Activated CD8-positive, alpha-beta memory T cell treated with anti-CD3 and anti-CD28 coated beads, Interleukin-2, amount 50 U/mL, for 24 hours (primary cell): ENCODE data around the gene RASSF1.
"Not testable (repeated sequence)": the region's sequence is repeated elsewhere in the genome, so short reads cannot be mapped to it uniquely, and the experiment has no call there.

Source experiments
- DNase-seq: peaks from one replicate; pipeline ENCODE4 v3.0.0-alpha.2; 2020; ENCODE audit errors: extremely low read depth

Gene RASSF1

DNA sequence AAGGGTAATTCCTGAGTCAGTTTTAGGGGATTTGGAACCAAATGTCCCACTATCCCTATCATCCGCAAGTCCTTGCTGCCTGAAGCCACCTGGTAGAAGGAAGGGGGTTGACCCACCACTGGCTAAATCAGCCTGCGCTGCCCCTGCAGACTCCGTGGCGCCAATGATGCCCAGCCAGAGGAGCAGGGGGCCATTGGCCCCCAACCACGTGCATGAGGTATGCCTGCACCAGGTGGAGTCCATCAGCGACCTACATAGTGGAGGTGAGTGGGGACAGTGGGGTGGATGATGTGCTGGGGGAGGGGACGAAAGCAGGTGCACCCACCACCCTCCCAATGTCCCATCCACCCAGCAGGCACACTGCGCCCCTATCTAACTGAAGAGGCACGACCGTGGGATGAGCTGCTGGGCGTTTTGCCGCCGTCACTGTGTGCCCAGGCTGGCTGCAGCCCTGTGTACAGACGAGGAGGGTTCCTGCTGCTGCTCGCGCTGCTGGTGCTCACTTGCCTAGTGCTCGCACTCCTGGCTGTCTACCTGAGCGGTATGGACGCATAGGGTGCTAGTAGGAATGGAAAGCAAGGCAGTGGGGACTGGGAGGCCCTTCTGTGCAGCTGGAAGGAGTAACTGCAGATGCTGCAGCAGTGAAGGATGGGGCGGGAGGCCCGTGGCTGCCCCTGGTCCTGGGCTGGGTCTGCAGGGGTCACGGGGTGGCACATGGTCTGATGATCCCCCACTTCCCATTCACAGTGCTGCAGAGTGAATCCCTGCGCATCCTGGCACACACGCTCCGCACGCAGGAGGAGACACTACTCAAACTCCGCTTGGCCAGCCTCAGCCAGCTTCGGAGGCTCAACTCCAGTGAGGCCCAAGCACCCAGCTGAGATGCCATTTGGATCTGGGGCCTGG, 54.1 kb downstream of the RASSF1 start:
- DNase-seq = no peak

DNA sequence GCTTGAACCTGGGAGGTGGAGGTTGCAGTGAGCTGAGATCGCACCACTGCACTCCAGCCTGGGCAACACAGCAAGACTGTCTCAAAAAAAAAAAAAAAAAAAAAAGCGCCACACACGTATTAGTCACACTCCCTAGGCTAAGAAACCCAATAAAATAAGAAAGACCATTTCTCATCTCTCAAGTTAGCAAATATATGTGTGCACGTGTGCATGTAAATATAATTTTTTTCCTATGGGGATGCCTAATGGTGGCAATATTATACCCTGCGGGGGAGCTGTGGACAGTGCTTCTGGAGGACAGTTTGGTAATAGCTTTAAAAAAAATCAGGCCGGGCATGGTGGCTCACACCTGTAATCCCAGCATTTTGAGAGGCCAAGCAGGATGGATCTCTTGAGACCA, 56.5 kb downstream of the RASSF1 start:
- DNase-seq = not testable (repeated sequence)
